NCI-H446 (cell line): ENCODE measurements around the gene DAGLA.

Experiments
- DNase-seq, 2 experiments: peaks; one replicate each; lab custom pipeline; 2025; lab: John Stamatoyannopoulos, UW

The DAGLA gene

DNA sequence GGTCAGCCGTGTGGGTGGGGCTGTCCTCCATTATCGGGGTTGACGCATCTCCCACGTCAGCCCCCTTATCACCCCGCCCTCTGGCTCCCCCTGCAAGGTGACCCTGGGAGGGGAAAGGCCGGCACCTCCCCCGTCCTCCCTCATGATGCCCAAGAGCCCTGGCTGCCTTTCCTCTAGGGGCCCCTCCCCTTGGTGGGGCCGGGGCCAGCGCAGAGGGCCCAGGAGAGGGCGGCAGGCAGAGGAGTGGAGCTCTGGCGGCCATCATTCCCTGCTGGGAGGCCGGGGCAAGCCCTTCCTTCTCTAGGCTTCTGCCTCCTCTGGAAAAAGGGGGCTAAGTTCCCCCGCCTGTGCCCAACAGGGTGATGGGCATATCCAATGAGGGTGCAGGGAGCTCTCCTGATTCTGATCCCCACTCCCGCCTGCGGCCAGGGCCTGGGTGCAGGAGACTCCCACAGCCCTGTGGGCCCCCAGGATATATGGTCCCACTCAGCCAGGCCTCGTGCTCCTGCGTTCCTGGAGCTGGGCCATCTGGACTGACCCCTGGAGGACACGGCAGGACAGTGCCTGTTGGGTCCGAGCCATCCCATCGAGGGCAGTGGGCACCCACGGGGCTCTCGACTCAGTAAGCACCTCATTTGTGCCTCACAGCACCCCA, 84.5 kb downstream of the DAGLA start:
- no peak for DNase-seq

DNA sequence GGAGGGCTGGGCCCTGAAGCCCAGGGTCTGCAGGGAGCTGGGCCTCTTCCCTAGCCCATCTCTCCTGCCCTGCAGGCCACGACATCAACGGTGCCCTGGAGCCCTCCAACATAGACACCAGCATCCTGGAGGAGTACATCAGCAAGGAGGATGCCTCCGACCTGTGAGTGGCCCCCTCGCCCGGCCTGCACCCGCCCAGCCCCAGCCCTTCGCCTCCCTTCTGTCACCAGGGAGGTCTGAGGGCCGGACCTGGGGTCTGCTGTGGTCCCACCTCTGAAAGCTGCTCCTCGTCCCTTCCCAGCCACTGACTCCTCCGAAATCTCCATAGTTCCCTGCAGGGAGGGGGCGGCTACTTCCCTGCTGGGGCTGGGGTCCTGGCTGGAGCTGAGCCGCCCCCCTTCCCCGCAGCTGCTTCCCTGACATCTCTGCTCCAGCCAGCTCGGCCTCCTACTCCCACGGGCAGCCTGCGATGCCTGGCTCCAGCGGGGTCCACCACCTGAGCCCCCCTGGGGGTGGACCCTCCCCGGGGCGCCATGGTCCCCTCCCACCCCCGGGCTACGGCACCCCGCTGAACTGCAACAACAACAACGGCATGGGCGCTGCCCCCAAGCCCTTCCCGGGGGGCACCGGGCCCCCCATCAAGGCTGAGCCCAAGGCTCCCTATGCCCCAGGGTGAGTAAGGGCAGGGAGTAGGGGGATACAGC, 85.5 kb downstream of the DAGLA start:
- DNase-seq, result no peak

DNA sequence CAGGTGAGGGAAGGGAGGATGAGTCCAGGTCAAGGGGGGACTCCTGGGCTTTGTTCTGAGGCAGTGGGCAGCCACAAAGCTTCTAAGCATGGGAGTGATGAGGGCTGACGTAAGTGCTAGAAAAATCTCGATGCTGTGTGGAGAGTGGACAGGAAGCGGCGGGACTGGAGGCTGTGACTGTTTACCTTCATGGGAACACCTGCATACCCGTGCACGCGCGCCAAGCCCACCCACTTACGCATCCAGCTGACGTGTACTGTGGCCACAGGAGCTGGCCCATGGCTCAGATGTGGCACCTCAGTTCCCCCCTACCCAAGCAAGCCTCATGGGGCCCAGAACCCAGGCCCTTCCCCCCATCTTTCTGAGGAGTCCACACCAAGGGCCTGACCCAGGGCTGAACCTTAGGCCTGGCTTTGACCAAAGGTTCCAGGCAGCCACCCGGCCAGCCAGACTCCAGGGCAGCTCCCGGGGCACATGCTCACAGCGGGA, 86.2 kb downstream of the DAGLA start:
- DNase-seq, result no peak

DNA sequence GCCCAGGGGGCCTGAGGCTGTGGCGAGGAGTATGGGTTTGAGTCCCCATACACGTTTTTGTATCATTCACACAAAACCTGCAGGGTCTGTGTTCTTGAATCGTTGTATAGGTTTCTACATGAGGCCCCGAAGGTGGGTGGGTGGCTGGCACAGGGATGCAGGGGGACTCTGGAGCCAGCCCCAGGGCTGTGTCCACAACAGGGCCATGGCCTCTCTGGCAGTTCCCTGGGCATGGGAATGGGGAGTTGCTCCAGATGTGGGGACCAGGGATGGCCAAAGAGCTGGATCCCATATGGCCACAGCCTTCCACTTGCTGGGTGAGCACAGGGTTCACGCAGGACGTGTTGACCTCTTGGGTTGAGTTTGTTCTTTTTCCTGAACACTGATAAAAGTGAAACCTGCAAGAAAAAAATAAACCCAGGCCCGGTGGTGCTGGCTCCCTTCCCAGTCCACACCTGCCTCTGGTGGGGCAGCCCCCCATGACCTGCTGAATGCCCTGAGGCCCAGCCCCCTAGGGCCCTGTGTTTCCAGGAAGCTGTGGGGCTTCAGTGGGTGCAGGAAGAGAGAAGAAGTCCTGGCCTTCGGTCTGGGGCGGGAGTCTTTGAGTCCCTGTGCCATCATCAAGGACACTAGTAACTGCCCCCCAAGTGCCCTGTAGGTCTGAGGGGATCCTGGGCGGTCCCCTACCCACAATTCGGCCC, 88.3 kb downstream of the DAGLA start:
- DNase-seq, result no peak

DNA sequence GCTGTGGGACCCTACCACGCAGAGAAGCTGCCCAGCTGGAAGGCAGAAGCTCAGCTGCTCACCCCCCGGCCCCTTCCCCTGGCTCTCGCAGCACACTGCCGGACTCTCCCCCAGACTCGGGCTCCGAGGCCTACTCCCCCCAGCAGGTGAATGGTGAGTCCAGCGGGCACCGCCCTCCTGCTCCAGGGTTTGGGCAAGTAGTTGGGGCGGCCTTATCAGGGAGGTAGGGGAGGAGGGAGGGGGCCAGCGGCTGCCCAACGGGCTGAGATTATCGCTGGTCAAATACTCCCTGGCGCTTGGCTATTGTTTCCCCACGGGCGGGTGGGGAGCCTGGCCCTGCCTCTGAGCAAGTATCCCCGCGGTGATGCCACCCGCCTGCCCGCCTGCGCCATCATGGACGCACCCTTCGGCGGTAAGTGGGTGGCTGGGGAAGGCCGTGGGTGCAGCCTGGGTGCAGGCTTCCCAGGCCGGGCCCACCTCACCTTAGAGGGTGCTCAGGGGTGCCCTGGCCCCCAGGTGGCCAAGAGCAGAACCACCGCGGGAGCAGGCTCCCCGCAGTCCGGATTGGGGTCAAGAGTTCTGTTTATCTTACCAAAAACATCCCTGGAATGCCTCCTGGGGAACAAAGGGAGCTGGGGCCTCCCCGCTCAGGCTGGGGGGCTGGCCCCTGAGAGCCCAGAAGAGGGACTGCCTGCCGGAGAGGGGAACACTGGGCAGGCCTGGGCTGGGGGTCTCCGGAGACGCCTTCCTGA, 89.2 kb downstream of the DAGLA start:
- no peak for DNase-seq

DNA sequence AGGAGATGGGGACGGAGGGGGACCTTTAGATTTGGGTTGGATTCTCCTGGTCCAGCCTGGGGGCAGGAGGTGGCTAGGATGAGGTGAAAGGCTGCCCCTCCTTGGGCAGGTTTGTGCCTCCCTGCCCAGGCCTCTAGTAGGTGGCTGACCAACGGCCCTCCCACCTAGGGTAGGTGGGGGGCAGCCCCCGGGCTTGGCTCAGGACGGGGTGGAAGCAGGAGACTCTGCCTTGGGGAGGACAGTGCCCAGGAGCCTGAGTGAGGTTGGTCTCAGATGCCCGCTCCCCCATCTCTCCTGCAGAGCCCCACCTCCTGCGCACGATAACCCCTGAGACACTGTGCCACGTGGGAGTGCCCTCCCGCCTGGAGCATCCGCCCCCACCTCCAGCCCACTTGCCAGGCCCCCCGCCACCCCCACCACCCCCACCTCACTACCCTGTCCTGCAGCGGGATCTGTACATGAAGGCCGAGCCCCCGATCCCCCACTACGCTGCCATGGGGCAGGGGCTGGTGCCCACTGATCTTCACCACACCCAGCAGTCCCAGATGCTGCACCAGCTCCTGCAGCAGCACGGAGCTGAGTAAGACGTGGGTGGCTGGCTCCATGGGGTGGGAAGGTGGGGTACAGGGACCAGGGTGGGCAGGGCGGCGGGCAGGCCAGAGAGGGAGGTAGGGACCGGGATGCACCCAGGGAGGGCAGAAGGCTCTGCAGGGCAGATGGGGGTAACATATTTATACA, 89.9 kb downstream of the DAGLA start:
- no peak for DNase-seq

DNA sequence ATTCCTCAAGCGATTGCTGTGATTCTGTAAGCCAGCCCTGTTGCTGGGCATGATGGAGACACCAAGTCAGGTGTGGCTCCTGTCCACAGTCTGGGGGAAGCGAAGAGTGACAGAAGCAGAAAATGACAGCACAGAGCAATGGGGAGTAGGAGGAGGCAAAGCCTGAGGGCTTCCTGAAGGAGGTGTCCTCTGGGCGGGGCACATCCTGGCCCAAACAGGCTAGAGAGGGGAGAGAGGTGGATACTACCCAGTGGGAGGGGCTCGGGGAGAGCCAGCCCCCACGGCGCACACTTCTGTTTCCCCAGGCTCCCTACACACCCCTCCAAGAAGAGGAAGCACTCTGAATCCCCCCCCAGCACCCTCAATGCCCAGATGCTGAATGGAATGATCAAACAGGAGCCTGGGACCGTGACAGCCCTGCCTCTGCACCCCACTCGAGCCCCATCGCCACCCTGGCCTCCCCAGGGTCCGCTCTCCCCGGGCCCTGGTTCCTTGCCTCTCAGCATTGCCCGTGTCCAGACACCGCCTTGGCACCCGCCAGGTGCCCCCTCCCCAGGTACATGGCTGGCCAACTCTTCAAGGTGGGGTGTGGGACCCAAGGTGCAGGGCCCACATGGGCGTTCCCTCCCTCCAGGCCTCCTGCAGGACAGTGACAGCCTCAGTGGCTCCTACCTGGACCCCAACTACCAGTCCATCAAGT, 91.2 kb downstream of the DAGLA start:
- DNase-seq, result no peak

DNA sequence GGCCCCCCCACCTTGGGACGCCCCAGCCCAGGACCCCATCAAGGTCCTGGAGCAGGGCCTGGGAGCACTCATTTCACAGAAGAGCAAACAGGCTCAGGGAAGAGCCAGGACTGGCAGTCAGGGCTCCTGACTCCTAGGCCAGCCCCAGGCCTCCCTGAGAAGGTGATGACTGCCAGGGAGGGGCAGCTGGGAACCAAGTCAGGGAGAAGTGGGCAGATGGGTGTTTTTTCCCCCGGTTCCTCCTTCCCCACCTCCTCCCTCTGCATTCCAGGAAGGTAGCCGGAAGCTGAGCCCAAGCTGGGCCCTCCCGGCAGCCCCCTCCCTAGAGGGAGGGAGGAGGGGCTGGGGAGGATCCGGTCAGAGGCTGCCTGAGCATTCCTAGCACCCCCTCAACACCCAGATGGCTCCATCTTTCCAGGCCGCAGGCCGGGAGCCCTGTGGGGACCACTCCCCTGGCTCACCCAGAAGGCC, 91.8 kb downstream of the DAGLA start:
- no peak for DNase-seq

DNA sequence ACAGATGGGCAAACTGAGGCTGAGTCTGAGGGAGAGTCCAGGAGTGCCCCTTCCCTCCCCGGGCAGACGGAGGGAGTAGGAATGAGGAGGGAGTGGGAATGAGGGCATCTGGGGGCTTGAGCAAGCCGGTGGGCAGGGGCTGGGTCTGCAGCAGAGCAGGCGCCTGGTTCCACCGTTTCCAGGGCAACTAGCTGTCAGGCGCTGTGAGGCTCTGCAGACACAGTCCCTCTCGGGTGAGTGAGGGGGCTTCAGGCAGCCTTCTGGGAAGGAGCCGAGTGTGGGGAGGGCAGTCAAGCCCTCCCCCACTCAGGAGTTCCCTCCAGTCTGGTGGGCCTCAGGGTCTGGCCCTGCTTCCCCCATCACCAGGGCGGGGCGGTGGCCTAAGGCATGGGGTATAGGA, 93.2 kb downstream of the DAGLA start:
- DNase-seq, result no peak

DNA sequence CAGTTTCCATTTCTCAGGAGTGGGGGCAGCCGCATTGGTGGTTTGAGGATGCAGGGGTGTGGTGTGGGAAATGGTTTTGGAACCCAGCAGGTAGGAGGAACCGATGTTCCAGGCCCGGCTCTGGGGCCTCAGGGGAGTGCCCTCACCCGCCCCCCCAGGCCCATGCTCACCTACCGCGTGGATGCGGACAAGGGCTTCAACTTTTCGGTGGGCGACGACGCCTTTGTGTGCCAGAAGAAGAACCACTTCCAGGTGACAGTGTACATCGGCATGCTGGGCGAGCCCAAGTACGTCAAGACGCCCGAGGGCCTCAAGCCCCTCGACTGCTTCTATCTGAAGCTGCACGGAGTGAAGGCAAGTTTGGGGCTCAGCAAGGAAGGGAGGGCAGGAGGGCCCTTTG, 93.6 kb downstream of the DAGLA start:
- no peak for DNase-seq

DNA sequence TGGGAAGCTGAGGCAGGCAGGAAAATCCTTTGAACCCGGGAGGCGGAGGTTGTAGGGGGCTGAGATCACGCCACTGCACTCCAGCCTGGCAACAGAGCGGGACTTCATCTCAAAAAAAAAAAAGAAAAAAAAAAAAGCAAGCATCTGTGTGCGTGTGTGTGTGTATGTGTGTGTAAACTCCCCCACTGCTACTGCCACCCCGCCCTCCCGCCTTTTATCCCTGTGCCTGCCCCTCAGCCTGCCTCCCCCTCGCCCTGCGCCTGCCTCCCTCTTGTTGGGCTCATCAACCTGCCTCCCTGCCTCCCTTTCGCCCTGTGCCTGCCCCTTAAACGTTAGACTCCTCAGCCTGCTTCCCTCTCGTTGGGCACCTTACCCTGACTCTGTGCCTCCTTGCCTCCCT, 94.2 kb downstream of the DAGLA start:
- DNase-seq, result no peak

DNA sequence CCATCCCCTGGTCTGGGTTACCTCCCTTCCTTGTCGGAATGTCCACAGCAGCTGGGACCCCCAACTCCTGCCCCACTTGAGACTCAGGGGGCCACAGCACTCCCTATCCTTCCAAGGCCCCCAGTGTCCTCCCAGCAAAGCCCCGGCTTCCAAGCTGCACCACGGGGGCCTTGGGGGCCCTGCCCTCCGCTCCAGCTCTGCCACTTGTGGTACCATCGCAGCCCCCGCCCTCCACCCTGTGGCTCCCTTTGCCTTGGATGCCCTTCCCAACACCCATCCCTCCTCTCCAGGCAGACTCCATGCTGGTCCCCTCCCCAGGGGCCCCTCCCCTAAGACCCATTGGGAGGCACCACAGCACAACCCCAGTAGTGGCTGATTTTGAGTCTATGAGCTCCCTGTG, 94.9 kb downstream of the DAGLA start:
- no peak for DNase-seq

DNA sequence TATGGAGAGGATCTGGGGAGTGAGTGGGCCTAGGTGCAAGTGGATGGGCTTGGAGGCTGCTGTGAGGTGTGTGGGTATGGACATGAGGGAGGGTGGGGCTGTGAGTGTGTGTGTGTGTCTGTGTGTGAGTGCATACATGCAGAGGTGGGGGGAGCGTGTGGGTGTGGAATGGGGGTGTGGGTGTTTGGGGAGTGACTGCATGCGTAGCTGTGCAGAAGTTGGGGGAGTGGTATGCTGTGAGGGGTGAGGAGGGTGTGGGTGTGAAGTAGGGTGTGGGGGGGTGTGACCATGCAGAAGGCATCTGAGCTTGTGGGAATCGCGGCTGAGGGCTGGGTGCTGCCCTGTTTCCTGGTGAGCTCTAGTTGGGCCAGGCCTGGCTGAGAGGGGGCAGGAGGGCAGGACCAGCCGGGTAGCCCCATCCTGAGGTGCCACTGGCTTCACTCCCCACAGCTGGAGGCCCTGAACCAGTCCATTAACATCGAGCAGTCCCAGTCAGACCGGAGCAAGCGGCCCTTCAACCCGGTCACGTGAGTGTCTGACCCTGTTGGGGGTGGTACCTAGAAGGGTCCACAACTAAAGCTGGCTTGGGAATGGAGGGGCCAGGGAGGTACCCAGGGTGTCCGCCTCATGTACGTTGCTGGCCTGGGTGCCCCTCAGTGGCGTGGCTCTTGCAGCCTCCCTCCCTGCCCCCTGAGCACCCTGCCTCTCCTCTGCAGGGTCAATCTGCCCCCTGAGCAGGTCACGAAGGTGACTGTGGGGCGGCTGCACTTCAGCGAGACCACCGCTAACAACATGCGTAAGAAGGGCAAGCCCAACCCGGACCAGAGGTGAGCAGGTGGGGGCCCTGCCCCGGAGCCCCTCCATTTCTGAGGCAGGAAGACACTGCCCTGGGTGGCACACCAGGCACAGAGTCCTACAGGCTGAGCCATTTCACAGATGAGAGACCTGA, 95.7 kb downstream of the DAGLA start:
- no peak for DNase-seq

DNA sequence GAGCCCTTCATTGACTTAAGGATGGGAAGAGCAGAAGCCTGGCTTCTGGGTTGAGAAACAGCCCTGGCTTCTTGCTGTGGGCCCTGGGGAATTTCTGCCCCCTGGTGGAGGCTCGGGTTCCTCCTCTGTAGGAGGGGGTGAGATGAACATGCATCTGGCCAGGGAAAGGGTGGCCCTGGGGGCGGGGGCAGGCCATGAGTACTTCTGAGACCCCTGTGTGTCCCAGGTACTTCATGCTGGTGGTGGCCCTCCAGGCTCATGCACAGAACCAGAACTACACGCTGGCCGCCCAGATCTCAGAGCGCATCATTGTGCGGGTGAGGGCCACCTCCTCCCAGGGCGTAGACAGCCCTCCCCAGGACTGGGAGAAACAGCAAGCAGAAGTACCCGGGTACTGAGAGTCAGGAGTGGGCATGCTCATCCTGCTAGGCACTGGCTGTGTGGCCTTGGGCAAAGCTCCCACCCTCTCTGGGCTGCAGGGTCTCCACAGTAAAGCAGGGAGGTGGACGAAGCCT, 96.4 kb downstream of the DAGLA start:
- no peak for DNase-seq

DNA sequence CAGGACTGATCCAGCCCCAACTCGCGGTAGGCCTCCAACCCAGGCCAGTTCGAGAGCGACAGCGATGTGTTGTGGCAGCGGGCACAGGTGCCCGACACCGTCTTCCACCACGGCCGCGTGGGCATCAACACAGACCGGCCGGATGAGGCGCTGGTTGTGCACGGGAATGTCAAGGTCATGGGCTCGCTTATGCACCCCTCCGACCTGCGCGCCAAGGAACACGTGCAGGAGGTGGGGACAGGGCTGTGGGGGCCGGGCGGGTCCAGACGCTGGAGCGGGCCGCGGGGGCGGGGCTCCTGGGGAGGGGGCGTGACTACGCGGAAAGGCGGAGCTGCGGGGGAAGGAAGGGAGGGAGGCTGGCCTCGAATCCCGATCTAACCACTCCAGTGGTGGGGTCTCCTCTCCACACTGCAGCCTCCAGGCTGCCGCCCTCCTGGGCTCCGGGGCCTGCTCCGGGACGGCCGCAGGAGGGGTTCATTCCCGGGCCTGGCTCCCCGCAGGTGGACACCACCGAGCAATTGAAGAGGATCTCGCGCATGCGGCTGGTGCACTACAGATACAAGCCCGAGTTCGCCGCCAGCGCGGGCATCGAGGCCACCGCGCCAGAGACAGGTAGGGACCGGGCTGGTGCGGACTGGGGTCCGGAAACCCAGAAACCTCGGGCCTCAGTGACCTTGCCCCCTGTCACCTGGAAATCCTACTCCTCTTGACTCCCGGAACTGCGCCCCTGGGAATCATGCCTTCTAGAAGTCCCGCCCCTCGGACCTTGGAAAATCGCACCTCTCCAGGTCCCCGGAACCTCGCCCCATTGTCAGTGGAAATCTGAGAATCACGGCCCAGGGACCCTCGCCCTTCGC, 97.3 kb downstream of the DAGLA start:
- no peak for DNase-seq

DNA sequence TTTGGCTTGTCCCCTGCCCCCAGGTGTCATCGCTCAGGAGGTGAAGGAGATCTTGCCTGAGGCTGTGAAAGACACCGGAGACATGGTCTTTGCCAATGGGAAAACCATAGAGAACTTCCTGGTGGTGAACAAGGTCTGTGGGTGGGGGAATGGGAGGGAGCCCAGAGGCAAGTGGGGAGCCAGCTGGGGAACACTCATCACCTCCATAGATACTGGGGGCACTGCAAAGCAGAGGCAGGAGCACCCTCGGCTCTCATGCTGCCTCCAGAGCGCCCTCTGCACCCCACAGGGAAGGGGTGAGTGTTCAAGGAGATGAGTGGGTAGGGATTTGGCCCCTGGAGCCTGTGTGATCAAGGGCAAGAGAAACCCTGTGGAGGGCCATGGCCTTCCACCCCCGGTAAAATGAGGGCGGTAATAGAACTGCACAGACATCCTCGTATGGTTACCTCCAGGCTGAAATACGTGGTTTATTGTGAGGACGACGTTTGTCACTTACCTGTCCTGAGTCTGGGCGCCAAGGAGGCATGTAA, 98.2 kb downstream of the DAGLA start:
- no peak for DNase-seq

DNA sequence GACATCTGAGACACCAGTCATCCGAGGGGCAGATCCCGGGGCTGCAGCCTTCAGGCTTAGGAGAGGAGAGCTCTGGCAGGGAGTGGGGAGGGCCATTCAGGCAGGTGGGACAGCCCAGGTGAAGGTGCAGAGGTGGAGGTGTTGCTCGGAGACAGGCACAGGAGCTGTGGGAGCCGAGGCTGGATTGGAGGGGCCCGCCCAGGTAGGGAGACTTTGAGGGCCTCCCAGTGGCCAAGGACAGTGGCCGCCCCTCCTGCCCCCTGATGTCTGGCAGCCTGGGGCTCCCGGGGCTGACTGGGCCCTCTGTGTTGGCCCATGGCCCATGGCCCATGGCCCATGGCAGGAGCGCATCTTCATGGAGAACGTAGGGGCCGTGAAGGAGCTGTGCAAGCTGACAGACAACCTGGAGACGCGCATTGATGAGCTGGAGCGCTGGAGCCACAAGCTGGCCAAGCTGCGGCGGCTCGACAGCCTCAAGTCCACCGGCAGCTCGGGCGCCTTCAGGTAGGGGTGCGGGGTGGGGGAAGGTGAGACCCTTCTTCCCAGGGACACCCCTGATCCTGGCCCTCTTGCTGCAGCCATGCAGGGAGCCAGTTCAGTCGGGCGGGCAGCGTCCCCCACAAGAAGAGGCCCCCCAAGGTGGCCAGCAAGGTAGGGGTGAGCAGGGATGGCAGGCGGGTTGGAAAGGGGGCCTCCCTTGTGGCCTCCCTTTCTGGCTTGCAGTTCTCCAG, 98.9 kb downstream of the DAGLA start:
- DNase-seq, result no peak
